ENCODE data around the gene NOTCH4. TPM values are rescaled to one million over a fixed set of nuclear protein-coding genes. Genes with fewer than 3 reads are reported as not detected.

NOTCH4 gene
- total and polyA plus RNA-seq, 9 of the 15 experiments (the other 6 are each of a cell fraction or from before 2014, with no cell fraction given): 0.24 to 4.3 (median 1.7) TPM

- TF ChIP-seq ZNF395 (CRISPR knock-in tag; IDR thresholded peaks at IDR 0.05) (no peak; the same call in 1 of the 2 replicates), NCOA1 (IDR thresholded peaks at IDR 0.05; ENCODE audit: low read depth) (peak; percentile 37; the same call in 1 of the 2 replicates), POLR3A (IDR thresholded peaks at IDR 0.05; ENCODE audit: borderline replicate concordance, extremely low read depth, insufficient read depth, insufficient read length) (no peak), TCF7L2 (IDR thresholded peaks at IDR 0.05; ENCODE audit: low read depth, low read length) (no peak), NR2C1 (IDR thresholded peaks at IDR 0.05) (no peak), NR2C1 (tag; IDR thresholded peaks at IDR 0.05) (no peak), ZNF41 (CRISPR knock-in tag; conservative IDR thresholded peaks at IDR 0.05) (0 out of 2 replicates have a peak, but pooled peaks have one; percentile 38), ARID2 (IDR thresholded peaks at IDR 0.05) (peak; percentile 75), ZNF445 (CRISPR knock-in tag; IDR thresholded peaks at IDR 0.05; ENCODE audit: low read depth) (no peak), PRDM10 (IDR thresholded peaks at IDR 0.05; ENCODE audit: partially characterized antibody) (peak; percentile 40), TOE1 (IDR thresholded peaks at IDR 0.05; ENCODE audit: borderline replicate concordance) (peak; percentile 77), TOE1 (CRISPR knock-in tag; IDR thresholded peaks at IDR 0.05; ENCODE audit: borderline replicate concordance, low read depth) (no peak), CC2D1A (IDR thresholded peaks at IDR 0.05) (peak; percentile 65), NFYB (IDR thresholded peaks at IDR 0.05; ENCODE audit: extremely low read depth, insufficient read length) (peak; percentile 73), SMARCB1 (IDR thresholded peaks at IDR 0.05; ENCODE audit: insufficient read length, low read depth) (no peak), SNRNP70 (optimal IDR thresholded peaks at IDR 0.05; ENCODE audit: low read depth, low read length) (no peak)
- TF ChIP-seq, protein P1, sequence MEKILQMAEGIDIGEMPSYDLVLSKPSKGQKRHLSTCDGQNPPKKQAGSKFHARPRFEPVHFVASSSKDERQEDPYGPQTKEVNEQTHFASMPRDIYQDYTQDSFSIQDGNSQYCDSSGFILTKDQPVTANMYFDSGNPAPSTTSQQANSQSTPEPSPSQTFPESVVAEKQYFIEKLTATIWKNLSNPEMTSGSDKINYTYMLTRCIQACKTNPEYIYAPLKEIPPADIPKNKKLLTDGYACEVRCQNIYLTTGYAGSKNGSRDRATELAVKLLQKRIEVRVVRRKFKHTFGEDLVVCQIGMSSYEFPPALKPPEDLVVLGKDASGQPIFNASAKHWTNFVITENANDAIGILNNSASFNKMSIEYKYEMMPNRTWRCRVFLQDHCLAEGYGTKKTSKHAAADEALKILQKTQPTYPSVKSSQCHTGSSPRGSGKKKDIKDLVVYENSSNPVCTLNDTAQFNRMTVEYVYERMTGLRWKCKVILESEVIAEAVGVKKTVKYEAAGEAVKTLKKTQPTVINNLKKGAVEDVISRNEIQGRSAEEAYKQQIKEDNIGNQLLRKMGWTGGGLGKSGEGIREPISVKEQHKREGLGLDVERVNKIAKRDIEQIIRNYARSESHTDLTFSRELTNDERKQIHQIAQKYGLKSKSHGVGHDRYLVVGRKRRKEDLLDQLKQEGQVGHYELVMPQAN (IDR thresholded peaks at IDR 0.05; ENCODE audit: borderline replicate concordance): peak; percentile 73; the same call in 1 of the 2 replicates
Measured at GRCh38 chr6:32194825-32195651, 28.8 kb downstream of the NOTCH4 start (continued).

Data from K562 (cell line).